ENCODE measurements around the gene RNU4-1. TPM values are rescaled to one million over a fixed set of nuclear protein-coding genes. Genes with fewer than 3 reads are reported as not detected.

RNU4-1 gene
- total and polyA plus RNA-seq, 4 donors = under 0.01 to 2,200 TPM; not detected in 2

- H3K27ac ChIP-seq (ENCODE audit: low read depth in 1 of 2, low read length in 1 of 2) = no peak overlapping the region
- 85 to 90% methylated on average over 12 of the region's 12 CpGs for WGBS, 2 donors
- no peak for ATAC-seq (ENCODE audit: insufficient read depth, low FRiP score)
Measured at GRCh38 chr12:120287491-120287890, 5.5 kb downstream of the RNU4-1 start.

GRCh38 chr12:120286768-120287490 lies 6.1 kb downstream of the RNU4-1 start:
- Histone ChIP-seq H3K36me3 (ENCODE audit: control insufficient read depth in 4 of 4, insufficient read depth in 4 of 4, low read length in 4 of 4) (no peaks in the 10 kb centered on the region), H3K27ac (ENCODE audit: low read depth in 1 of 2, low read length in 1 of 2) (no peak overlapping the region), H3K27me3 (ENCODE audit: control insufficient read depth in 3 of 3, insufficient read depth in 3 of 3, low read length in 2 of 3) (no peaks in the 10 kb centered on the region), H3K4me3 (no peak overlapping the region), H3K9ac (ENCODE audit: insufficient read depth in 1 of 2, low read length in 2 of 2) (no peak overlapping the region), H3K4me1 (ENCODE audit: control insufficient read depth in 5 of 5, insufficient read depth in 5 of 5, low read length in 5 of 5) (peaks cover 0 to 9% (median 2%) of the 10 kb centered on the region in 5 donors), H3K9me3 (ENCODE audit: control insufficient read depth in 4 of 4, insufficient read depth in 3 of 4, low read length in 3 of 4) (no peaks in the 10 kb centered on the region)
- DNase-seq (no peak), ATAC-seq (ENCODE audit: insufficient read depth, low FRiP score) (no peak)
- 58 to 83% methylated on average over 7 of the region's 7 CpGs for WGBS, 2 donors
- no peak for TF ChIP-seq CTCF (IDR thresholded peaks at IDR 0.05; ENCODE audit: control extremely low read depth, extremely low read depth)

More at GRCh38 chr12:120287491-120287890, 5.5 kb downstream of the RNU4-1 start:
- no peaks in the 10 kb centered on the region for H3K27me3 ChIP-seq (ENCODE audit: control insufficient read depth in 3 of 3, insufficient read depth in 3 of 3, low read length in 2 of 3)
- H3K4me1 ChIP-seq (ENCODE audit: control insufficient read depth in 5 of 5, insufficient read depth in 5 of 5, low read length in 5 of 5) = peaks cover 0 to 10% (median 1%) of the 10 kb centered on the region in 5 donors
- H3K4me3 ChIP-seq = no peak overlapping the region
- no peaks in the 10 kb centered on the region for H3K9me3 ChIP-seq (ENCODE audit: control insufficient read depth in 4 of 4, insufficient read depth in 3 of 4, low read length in 3 of 4)
- no peak overlapping the region for H3K9ac ChIP-seq (ENCODE audit: insufficient read depth in 1 of 2, low read length in 2 of 2)
- no peaks in the 10 kb centered on the region for H3K36me3 ChIP-seq (ENCODE audit: control insufficient read depth in 4 of 4, insufficient read depth in 4 of 4, low read length in 4 of 4)
- TF ChIP-seq CTCF (IDR thresholded peaks at IDR 0.05; ENCODE audit: control extremely low read depth, extremely low read depth) = no peak
- no peak for DNase-seq

- no peak for TF ChIP-seq CTCF (IDR thresholded peaks at IDR 0.05; ENCODE audit: control extremely low read depth, extremely low read depth)
- H3K27ac ChIP-seq (ENCODE audit: low read depth in 1 of 2, low read length in 1 of 2) = no peak overlapping the region
- no peak overlapping the region for H3K4me3 ChIP-seq
- H3K27me3 ChIP-seq (ENCODE audit: control insufficient read depth in 3 of 3, insufficient read depth in 3 of 3, low read length in 2 of 3) = no peaks in the 10 kb centered on the region
- peaks cover 0 to 4% (median 0%) of the 10 kb centered on the region in 5 donors for H3K4me1 ChIP-seq (ENCODE audit: control insufficient read depth in 5 of 5, insufficient read depth in 5 of 5, low read length in 5 of 5)
- DNase-seq (no peak), ATAC-seq (ENCODE audit: insufficient read depth, low FRiP score) (no peak)
- WGBS, 2 donors = 80 to 88% methylated on average over 3 of the region's 3 CpGs
- no peaks in the 10 kb centered on the region for H3K36me3 ChIP-seq (ENCODE audit: control insufficient read depth in 4 of 4, insufficient read depth in 4 of 4, low read length in 4 of 4)
- H3K9me3 ChIP-seq (ENCODE audit: control insufficient read depth in 4 of 4, insufficient read depth in 3 of 4, low read length in 3 of 4) = no peaks in the 10 kb centered on the region
- no peak overlapping the region for H3K9ac ChIP-seq (ENCODE audit: insufficient read depth in 1 of 2, low read length in 2 of 2)
Measured at GRCh38 chr12:120284381-120284780, 8.7 kb downstream of the RNU4-1 start.
